PC-9 (cell line): ENCODE measurements around the gene EXD3. TPM values are rescaled to one million over a fixed set of nuclear protein-coding genes. Genes with fewer than 3 reads are reported as not detected.

ENCODE experiments used
- BruUV-seq: library from RNA; stranded (reverse); fragments of 400-500 nt; replicated peaks from 2 replicates; lab custom pipeline; 2021; lab: Mats Ljungman, UMichigan
- CTCF ChIA-PET: fragments of 300-600 bp; sonication (Branson Sonifier 250); formaldehyde crosslinking; loops from one replicate; lab custom pipeline; 2022; ENCODE audit warnings: antibody characterized with exemption; lab: Charles Lee
- POLR2A ChIA-PET: fragments of 300-600 bp; sonication (Branson Sonifier 250); formaldehyde crosslinking; loops from one replicate; lab custom pipeline; 2022; ENCODE audit warnings: antibody characterized with exemption; ENCODE audit not compliant: unreplicated experiment; lab: Charles Lee
- DNase-seq, 2 experiments: peaks; one replicate each; pipeline versions ENCODE4 v3.0.0 to v3.0.0-alpha.2; 2015 to 2022; ENCODE audit warnings: mixed read lengths in 1 of 2
- H2AFZ ChIP-seq: fragments of 200-600 bp; sonication (generic); 2 replicates; pipeline ENCODE4 v1.8.1; 2017; ENCODE audit warnings: antibody characterized with exemption
- H3F3A ChIP-seq: fragments of 200-600 bp; sonication (generic); 2 replicates; pipeline ENCODE4 v1.8.1; 2017; ENCODE audit warnings: antibody characterized with exemption, mild to moderate bottlenecking, low read depth; ENCODE audit not compliant: insufficient read depth
- H3K27ac ChIP-seq: fragments of 200-600 bp; sonication (generic); 2 replicates; pipeline ENCODE4 v1.6.1; 2016; ENCODE audit warnings: mixed run types
- H3K27me3 ChIP-seq: fragments of 200-600 bp; sonication (generic); 2 replicates; pipeline ENCODE4 v1.6.1; 2016; ENCODE audit warnings: low read depth, mixed run types; ENCODE audit not compliant: insufficient read depth
- H3K36me3 ChIP-seq: fragments of 200-600 bp; sonication (generic); 2 replicates; pipeline ENCODE4 v1.6.1; 2016; ENCODE audit warnings: low read depth, mixed run types
- H3K4me1 ChIP-seq: fragments of 200-600 bp; sonication (generic); replicated peaks from 2 replicates; pipeline ENCODE4 v1.6.1; 2016; ENCODE audit warnings: mixed run types; ENCODE audit not compliant: insufficient read depth
- H3K4me2 ChIP-seq: fragments of 200-600 bp; sonication (generic); 2 replicates; pipeline ENCODE4 v1.6.1; 2017; ENCODE audit warnings: mixed run types
- H3K4me3 ChIP-seq: fragments of 200-600 bp; sonication (generic); 2 replicates; pipeline ENCODE4 v1.6.1; 2016; ENCODE audit warnings: mixed run types
- H3K79me2 ChIP-seq: fragments of 200-600 bp; sonication (generic); 2 replicates; pipeline ENCODE4 v1.6.1; 2017; ENCODE audit warnings: low read depth, mixed run types
- H3K9me2 ChIP-seq: fragments of 200-600 bp; sonication (generic); 2 replicates; pipeline ENCODE4 v1.8.1; 2017; ENCODE audit warnings: mild to moderate bottlenecking; ENCODE audit not compliant: insufficient read depth
- H3K9me3 ChIP-seq: fragments of 200-600 bp; sonication (generic); 2 replicates; pipeline ENCODE4 v1.8.1; 2016; ENCODE audit warnings: low read depth; ENCODE audit not compliant: insufficient read depth
- H4K20me1 ChIP-seq: fragments of 200-600 bp; sonication (generic); 2 replicates; pipeline ENCODE4 v1.8.1; 2017; ENCODE audit not compliant: insufficient read depth
- CTCF ChIP-seq: fragments of 200-600 bp; sonication (generic); conservative IDR thresholded peaks from 2 replicates; pipeline ENCODE4 v1.6.1; 2017; ENCODE audit warnings: mixed run types, antibody characterized with exemption, mild to moderate bottlenecking, moderate library complexity
- EZH2 ChIP-seq: fragments of 200-600 bp; sonication (generic); IDR thresholded peaks from 2 replicates; pipeline ENCODE4 v1.8.0; 2017; ENCODE audit warnings: antibody characterized with exemption, low read depth
- intact Hi-C: fragments of 100-400 bp; cut with micrococcal nuclease; formaldehyde crosslinking; loops from one replicate; pipeline ENCODE4 v1.10.0; 2022; ENCODE audit not compliant: unreplicated experiment
- total RNA-seq: library from RNA; stranded (reverse); gene quantifications from 2 replicates; pipeline ENCODE4 v1.2.3, GENCODE V29; 2021

The EXD3 gene
- total RNA-seq, 1 experiment from 2014 or later, result 23.7 TPM

GRCh38 chr9:137270929-137271695 lies 151.8 kb downstream of the EXD3 start:
- no peaks in the 10 kb centered on the region for H3K36me3 ChIP-seq
- no peak overlapping the region for H3K4me3 ChIP-seq
- H2AFZ ChIP-seq, result no peak overlapping the region
- intact Hi-C loops, result no loop called here
- H3K27ac ChIP-seq, result no peak overlapping the region
- no TSS peak for BruUV-seq
- DNase-seq, result no peak
- peaks cover 12% of the 10 kb centered on the region; the same call in 1 of the 2 replicates for H3F3A ChIP-seq
- H4K20me1 ChIP-seq, result peaks cover 12% of the 10 kb centered on the region; the same call in 1 of the 2 replicates
- TF ChIP-seq CTCF, result no peak
- TF ChIP-seq EZH2, result no peak
- POLR2A ChIA-PET, result no interaction called here
- no peaks in the 10 kb centered on the region for H3K27me3 ChIP-seq
- H3K4me2 ChIP-seq, result no peak overlapping the region
- no peaks in the 10 kb centered on the region for H3K9me3 ChIP-seq
- H3K79me2 ChIP-seq, result no peaks in the 10 kb centered on the region
- CTCF ChIA-PET, result interaction anchor here (0.6 kb wide), 1 partner anchor 238 kb away, joined by 3 read pairs; no protein-coding TSS in a partner anchor
- H3K9me2 ChIP-seq, result no peaks in the 10 kb centered on the region
- H3K4me1 ChIP-seq, result no peaks in the 10 kb centered on the region

- DNase-seq, result no peak
- no peaks in the 10 kb centered on the region for H3K9me3 ChIP-seq
- H3K4me3 ChIP-seq, result no peak overlapping the region
- H3K4me2 ChIP-seq, result no peak overlapping the region
- no peaks in the 10 kb centered on the region for H3F3A ChIP-seq
- H3K36me3 ChIP-seq, result no peaks in the 10 kb centered on the region
- BruUV-seq, result no TSS peak
- H3K27ac ChIP-seq, result no peak overlapping the region
- H4K20me1 ChIP-seq, result peaks cover 12% of the 10 kb centered on the region; the same call in 1 of the 2 replicates
- TF ChIP-seq CTCF (no peak), EZH2 (no peak)
- no peaks in the 10 kb centered on the region for H3K79me2 ChIP-seq
- no peak overlapping the region for H2AFZ ChIP-seq
- no peaks in the 10 kb centered on the region for H3K27me3 ChIP-seq
- H3K9me2 ChIP-seq, result no peaks in the 10 kb centered on the region
- ChIA-PET POLR2A (no interaction called here), CTCF (interaction anchor here (0.6 kb wide), 1 partner anchor 68 kb away, joined by 5 read pairs; no protein-coding TSS in a partner anchor)
- H3K4me1 ChIP-seq, result no peaks in the 10 kb centered on the region
- intact Hi-C loops, result no loop called here
These were observed 153.7 kb downstream of the EXD3 start for GRCh38 chr9:137269231-137269772.

- TF ChIP-seq CTCF, result no peak
- no peak for TF ChIP-seq EZH2
- POLR2A ChIA-PET, result no interaction called here
- no peaks in the 10 kb centered on the region for H3K36me3 ChIP-seq
These were observed 154.3 kb downstream of the EXD3 start for GRCh38 chr9:137268538-137269201.

More at GRCh38 chr9:137268538-137269201, 154.3 kb downstream of the EXD3 start:
- Histone ChIP-seq H3K27ac (no peak overlapping the region), H3K9me3 (no peaks in the 10 kb centered on the region), H3K4me3 (no peak overlapping the region), H3K79me2 (no peaks in the 10 kb centered on the region), H3K4me1 (no peaks in the 10 kb centered on the region), H2AFZ (no peak overlapping the region), H3F3A (no peaks in the 10 kb centered on the region), H4K20me1 (peaks cover 12% of the 10 kb centered on the region; the same call in 1 of the 2 replicates), H3K9me2 (no peaks in the 10 kb centered on the region), H3K4me2 (no peak overlapping the region), H3K27me3 (no peaks in the 10 kb centered on the region)
- BruUV-seq, result no TSS peak
- DNase-seq, result no peak
- intact Hi-C loops, result no loop called here
- CTCF ChIA-PET, result no interaction called here
